WTC11 (cell line): Measurements from ENCODE around the gene AMOTL1.

ENCODE experiments used
- ATF2 ChIP-seq: sonication (generic); formaldehyde crosslinking; IDR thresholded peaks from 2 replicates; pipeline ENCODE4 v1.8.1; 2022; ENCODE audit warnings: low read depth, missing genetic modification reagents, borderline replicate concordance
- CREB1 ChIP-seq: sonication (generic); formaldehyde crosslinking; IDR thresholded peaks from 2 replicates; pipeline ENCODE4 v1.8.0; 2023; ENCODE audit warnings: mild to moderate bottlenecking, missing genetic modification reagents
- CTCF ChIP-seq: fragments of 200-600 bp; IDR thresholded peaks from 2 replicates; pipeline ENCODE4 v1.8.0; 2022; ENCODE audit warnings: antibody characterized with exemption
- E2F5 ChIP-seq: sonication (generic); formaldehyde crosslinking; IDR thresholded peaks from 2 replicates; pipeline ENCODE4 v1.8.1; 2022; ENCODE audit warnings: mild to moderate bottlenecking, moderate library complexity, missing genetic modification reagents
- ESRRA ChIP-seq: sonication (generic); formaldehyde crosslinking; IDR thresholded peaks from 2 replicates; pipeline ENCODE4 v1.8.1; 2022; ENCODE audit warnings: mild to moderate bottlenecking, missing genetic modification reagents, borderline replicate concordance
- ETV6 ChIP-seq: sonication (generic); formaldehyde crosslinking; IDR thresholded peaks from 2 replicates; pipeline ENCODE4 v1.8.1; 2022; ENCODE audit warnings: mild to moderate bottlenecking, missing genetic modification reagents
- FOXK1 ChIP-seq: sonication (generic); formaldehyde crosslinking; IDR thresholded peaks from 2 replicates; pipeline ENCODE4 v1.8.0; 2022; ENCODE audit warnings: mild to moderate bottlenecking, moderate library complexity, missing genetic modification reagents
- NR1H2 ChIP-seq: sonication (generic); formaldehyde crosslinking; IDR thresholded peaks from 2 replicates; pipeline ENCODE4 v1.9.0; 2021; ENCODE audit warnings: mild to moderate bottlenecking, moderate library complexity, missing genetic modification reagents
- SMAD3 ChIP-seq: sonication (generic); formaldehyde crosslinking; IDR thresholded peaks from 2 replicates; pipeline ENCODE4 v1.8.0; 2022; ENCODE audit warnings: missing genetic modification reagents, mild to moderate bottlenecking, borderline replicate concordance
- SP1 ChIP-seq: sonication (generic); formaldehyde crosslinking; conservative IDR thresholded peaks from 2 replicates; pipeline ENCODE4 v1.8.1; 2022; ENCODE audit warnings: missing genetic modification reagents
- TEAD4 ChIP-seq: sonication (generic); formaldehyde crosslinking; IDR thresholded peaks from 2 replicates; pipeline ENCODE4 v1.8.0; 2022; ENCODE audit warnings: mild to moderate bottlenecking, missing genetic modification reagents

- TF ChIP-seq NR1H2 (CRISPR knock-in tag) (no peak), CREB1 (peak; percentile 29; the same call in 1 of the 2 replicates), E2F5 (no peak; the same call in 1 of the 2 replicates), TEAD4 (CRISPR knock-in tag) (no peak), CTCF (no peak), SMAD3 (CRISPR knock-in tag) (no peak), ETV6 (peak; percentile 14; the same call in 1 of the 2 replicates), SP1 (CRISPR knock-in tag) (peak; percentile 78), ATF2 (CRISPR knock-in tag) (no peak), ESRRA (no peak), FOXK1 (CRISPR knock-in tag) (peak; percentile 55; the same call in 1 of the 2 replicates)
Measured at GRCh38 chr11:94767701-94768601, at the start of gene AMOTL1.
